ENCODE results near the gene DCUN1D2.

Gene DCUN1D2

GRCh38 chr13:113406321-113407102 is 84.0 kb downstream of the DCUN1D2 start:
- DNase-seq, result no peak

All from GDM1 (cell line).